SIG-M5 treated with dmso at 0.1 percent for 504 hours (cell line): ENCODE results near the gene KIF19.
"Not testable (repeated sequence)": the region's sequence is repeated elsewhere in the genome, so short reads cannot be mapped to it uniquely, and the experiment has no call there.

Experiments used
- DNase-seq: peaks from one replicate; lab custom pipeline; 2025; ENCODE audit not compliant: unreplicated experiment; lab: John Stamatoyannopoulos, UW

Gene KIF19

DNA sequence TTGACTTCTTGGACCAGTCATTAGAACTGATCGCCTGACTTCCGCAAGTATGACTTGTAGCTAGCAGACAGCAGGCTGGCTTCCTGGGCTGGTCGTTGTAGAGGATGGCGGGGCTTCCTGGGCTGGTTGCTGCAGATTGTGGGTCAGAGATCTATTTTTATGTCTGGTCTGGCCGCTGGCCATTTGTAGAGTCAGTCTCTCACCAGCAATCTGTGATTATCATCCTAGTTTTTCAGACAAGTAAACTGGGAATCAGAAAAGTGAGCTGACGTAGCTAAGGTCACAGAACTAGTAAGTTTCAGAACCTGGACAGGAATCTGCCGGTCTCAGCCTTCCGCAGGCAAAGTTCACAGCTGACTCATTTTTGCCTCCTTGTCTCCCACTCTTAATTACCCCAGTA, 60.4 kb downstream of the KIF19 start:
- DNase-seq = no peak

DNA sequence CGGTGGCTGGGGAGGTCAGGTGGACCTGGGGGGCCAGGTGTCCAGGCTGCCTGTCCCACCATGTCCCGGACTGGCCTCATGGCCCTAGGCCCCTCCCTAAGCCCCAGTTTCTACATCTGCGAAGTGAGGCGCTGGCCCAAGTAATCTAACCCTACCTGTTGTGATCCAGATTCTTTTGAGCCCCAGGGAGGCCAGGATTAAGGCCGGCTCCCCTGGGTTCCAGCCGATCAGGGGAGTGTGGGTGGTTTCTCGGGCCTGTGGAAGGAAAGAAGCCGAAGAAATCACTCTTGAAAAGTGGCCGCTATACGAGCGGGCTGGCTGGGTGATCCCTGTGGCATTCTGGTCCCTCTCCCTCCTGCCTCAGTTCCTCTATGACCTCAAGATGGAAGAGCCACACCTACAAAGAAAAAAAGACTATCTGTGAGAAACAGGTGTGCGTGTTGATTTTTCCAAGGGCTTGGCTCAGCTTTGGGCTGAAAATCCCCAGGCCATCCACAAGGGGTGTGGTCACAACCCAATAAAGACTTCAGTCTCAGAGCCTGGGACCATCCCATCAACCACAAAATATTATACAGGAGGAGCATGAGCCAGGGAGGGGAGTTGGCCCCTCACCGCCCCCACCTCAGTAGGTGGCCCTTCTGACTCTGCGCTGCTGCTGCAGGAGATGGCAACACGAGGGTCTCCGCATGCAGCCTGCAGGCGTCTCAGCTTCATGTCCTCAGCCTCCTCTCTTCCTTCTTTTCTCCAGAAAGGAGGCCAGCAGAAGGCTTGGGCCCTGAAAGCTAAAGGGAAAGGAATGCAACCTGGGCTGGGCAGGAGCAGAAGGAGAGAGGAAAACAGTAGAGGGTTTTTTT, 61.6 kb downstream of the KIF19 start:
- no peak for DNase-seq

GRCh38 chr17:74389084-74389753, 63.2 kb downstream of the KIF19 start:
- peak; percentile 25 for DNase-seq

DNA sequence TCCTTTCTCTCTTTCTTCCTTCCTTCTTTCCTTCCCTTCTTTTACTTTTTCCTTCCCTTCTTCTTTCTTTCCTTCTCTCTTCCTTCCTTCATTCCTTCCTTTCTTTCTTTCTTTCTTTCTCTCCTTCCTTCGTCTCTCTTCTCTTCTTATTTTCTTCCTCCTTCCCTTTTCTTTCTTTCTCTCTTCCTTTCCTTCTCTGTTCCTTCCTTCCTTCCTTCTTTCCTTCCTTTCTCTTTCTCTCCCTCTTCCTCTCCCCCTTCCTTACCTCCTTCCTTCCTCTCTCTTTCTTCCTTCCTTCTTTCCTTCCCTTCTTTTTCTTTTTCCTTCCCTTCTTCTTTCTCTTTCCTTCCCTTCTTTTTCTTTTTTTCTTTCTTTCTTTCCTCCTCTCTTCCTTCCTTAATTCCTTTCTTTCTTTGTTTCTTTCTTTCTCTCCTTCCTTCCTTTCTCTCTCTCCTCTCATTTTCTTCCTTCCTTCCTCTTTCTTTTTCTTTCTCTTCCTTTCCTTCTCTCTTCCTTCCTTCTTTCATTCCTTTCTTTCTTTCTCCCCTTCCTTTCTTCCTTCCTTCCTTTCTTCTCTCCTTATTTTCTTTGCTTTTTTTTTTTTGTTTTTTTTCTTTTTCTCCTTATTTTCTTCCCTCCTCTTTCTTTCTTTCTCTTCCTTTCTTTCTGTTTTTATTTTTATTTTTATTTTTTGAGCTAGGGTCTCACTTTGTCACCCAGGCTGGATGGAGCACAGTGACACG, 64.1 kb downstream of the KIF19 start:
- DNase-seq = no peak

- DNase-seq = no peak
Observed at GRCh38 chr17:74390680-74391653, 64.9 kb downstream of the KIF19 start.

GRCh38 chr17:74391771-74392170, 65.7 kb downstream of the KIF19 start:
- DNase-seq = no peak

DNA sequence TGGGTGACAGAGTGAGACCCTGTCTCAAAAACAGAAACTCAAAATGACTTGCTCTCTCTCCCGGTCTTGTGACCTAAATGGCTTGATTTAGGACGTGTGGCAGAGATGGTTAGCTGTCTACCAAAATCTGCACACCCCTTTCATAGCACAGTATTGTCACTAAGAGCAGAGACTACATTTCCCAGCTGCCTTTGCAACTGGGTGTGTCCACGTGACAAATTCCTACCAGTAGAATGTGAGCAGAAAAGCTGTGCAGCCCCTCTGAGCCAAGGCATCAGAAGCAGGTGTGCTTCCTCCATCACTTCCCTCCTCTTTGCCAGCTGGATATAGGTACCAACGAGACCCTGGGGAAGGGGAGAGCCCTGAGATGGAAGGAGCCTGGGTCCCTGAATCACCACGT, 66.8 kb downstream of the KIF19 start:
- no peak for DNase-seq

DNA sequence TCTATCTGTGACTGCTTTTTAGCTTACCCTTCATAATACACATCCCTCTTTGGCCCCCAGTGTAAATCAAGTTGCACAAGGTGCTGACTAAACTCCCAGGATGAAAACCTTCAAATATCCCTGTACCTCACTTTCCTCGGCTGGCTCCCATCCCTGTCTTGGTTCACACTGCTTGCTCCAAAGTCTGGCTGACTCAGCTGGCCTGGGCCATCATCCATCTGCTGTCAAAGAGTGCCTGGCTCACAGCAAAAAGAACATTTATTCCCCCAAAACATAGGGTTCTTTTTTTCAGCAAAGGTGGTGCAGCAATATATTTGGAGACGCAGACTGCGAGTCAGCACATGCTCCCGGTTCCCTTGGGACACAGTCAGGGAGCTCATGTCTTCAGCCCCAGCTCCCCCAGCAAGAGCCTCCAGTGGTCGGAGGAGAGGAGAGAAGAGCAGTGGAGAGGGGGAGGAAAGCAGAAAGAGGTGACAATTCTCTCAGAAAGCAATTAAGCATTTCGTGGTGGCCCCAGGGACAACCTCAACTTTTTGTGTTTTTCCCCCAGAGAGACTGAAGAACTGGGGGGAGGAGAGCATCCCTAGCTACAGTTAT, 67.4 kb downstream of the KIF19 start:
- DNase-seq = no peak

DNA sequence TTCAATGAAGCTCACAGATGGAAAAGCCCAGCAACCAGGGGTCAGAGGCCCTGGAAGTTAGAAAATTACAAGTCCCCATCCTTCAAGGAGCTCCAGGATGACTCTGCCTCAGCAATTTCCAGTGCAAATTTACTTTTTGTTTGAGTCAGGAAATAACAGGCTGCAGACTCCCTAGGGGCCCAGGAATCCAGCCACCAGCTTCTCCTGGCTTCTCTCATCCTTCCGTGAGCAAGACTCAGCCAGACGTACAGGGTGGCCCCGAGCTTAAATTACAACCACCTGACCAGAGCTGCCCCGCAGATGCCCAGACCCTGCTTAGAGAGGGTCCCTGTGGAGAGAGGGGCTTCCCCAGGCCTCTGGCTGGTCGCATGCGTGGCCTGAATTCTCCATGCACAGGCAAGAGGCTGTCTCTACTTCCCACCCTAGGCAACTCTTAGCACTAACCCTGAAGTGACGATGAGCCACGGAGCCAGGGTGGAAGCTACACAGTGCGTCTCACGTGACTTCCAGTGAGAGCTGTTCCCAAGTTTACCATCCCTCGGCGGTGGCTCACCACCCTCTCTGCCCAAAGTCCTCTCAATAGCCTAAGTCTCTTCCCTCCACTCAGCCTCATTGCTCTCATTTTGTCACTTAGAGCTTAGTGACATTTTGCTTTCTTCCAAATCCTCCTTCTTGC, 68.4 kb downstream of the KIF19 start:
- no peak for DNase-seq

- no peak for DNase-seq
Observed at GRCh38 chr17:74394977-74395376, 69.0 kb downstream of the KIF19 start.

GRCh38 chr17:74396567-74396966, 70.5 kb downstream of the KIF19 start:
- DNase-seq = no peak

- DNase-seq = no peak
Observed at GRCh38 chr17:74402048-74402447, 76.0 kb downstream of the KIF19 start.

DNA sequence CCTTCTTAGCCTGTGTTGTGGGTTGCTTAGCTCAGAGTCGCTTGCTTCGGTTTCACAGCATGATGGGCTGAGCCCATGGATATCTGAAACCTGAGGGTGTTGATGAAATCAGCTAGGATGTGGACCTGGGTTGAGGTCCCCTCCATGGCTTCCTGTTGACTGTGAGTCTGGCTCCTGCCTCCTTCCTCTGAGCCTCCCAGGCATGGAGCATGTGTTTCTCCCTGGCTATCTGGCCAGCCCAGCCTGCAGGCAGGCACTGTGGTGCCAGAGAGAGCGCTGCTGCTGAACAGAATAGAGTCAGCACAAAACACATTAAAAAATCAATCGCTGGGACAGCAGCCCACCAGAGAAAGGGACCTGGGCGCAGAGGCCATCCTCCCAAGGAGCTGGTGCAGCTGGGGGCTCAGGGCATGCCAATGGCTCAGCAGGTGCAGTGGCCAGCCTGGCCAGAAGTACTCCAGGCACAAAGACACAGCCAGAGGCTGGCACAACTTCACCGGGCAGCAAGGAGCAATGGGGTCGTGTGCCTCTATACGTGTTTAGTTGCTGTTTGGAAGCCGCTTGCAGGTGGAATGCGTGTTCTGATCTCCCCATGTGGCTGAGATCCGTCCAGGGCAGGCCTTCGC, 77.6 kb downstream of the KIF19 start:
- no peak for DNase-seq

GRCh38 chr17:74404218-74404617, 78.2 kb downstream of the KIF19 start:
- DNase-seq = no peak

GRCh38 chr17:74404789-74405188, 78.8 kb downstream of the KIF19 start:
- DNase-seq = no peak

DNA sequence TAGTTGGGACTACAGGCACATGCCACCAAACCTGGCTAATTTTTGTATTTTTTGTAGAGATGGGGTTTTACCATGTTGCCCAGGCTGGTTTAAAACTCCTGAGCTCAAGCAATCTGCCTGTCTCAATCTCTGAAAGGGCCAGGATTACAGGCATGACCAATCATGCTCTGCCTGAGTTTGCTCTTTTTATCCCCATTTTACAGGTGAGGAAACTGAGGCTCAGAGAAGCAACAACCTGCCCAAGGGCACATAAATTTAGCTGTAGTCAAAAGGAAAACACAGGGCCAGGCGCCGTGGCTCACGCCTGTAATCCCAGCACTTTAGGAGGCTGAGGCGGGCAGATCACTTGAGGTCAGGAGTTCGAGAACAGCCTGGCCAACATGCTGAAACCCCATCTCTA, 79.3 kb downstream of the KIF19 start:
- DNase-seq = not testable (repeated sequence)
